Activated CD8-positive, alpha-beta memory T cell treated with anti-CD3 and anti-CD28 coated beads, Interleukin-2, amount 50 U/mL, for 1 hour (primary cell): Measurements from ENCODE around the gene BMPR1A.
A peak's percentile ranks its signal among the peaks of the same experiment; 100 is the strongest.

Experiments
- DNase-seq: peaks from one replicate; pipeline ENCODE4 v3.0.0-alpha.2; 2020; ENCODE audit errors: extremely low read depth

The BMPR1A gene

DNA sequence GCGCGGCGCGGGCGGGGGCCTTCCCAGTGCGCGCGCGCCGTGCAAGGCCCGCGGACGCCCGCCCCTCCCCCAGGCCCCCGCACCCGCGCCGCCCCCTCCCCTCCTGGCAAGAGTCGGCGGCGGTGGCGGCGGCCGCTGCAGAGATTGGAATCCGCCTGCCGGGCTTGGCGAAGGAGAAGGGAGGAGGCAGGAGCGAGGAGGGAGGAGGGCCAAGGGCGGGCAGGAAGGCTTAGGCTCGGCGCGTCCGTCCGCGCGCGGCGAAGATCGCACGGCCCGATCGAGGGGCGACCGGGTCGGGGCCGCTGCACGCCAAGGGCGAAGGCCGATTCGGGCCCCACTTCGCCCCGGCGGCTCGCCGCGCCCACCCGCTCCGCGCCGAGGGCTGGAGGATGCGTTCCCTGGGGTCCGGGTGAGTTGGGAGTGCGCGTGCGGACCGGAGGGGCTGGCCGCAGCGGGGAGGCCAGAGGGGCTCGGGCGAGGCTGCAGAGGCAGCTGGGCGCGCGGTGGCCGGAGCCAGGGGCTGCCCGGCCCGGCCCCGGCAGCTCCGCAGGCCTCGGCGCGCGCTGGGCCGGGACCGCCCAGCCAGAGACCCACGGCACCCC lies at the start of gene BMPR1A:
Gene BMPR1A (plus strand): TSS at position 109 of the 602 bp plus-strand sequence. CDS start 119,400 bp downstream, outside the sequence.
- no peak for DNase-seq

DNA sequence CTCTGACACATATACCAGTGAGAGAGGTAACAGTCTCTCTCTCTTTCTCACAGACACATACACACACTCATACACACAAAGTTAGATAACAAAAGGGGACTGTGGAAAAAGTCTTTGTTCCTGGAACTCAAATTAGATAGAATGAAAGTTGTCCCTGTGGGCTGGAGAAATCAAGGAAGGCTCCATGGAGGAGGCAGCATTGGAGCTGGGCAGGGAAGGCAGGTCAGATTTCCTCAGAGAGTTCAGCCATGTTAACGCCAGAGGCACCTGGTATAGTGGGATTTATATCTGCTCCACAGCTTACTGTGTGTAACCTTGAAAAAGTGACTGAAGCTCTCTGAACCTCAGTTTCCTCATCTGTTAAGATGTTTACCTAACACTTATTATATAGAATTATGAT lies 49.4 kb upstream of the BMPR1A start:
- no peak for DNase-seq

DNA sequence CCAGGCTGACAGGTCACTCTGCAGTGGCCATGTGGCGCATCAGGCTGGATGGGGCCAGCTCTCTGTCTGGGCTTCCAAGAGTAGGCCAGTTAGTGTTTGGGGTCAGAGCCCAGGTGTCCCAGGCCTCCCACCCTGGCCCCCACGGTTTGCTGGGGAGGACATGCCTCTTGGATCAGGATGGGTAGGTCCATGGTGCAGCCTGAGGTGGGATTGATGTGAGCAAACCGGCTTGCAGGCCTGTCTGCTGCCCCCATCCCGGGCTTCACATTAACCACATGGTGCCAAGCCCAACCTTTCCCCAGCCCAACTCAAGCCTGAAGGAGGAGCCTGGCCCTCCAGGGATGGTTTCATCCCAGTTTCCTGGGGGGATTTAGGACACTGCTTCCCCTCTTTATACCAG lies 48.9 kb upstream of the BMPR1A start:
- DNase-seq: no peak

DNA sequence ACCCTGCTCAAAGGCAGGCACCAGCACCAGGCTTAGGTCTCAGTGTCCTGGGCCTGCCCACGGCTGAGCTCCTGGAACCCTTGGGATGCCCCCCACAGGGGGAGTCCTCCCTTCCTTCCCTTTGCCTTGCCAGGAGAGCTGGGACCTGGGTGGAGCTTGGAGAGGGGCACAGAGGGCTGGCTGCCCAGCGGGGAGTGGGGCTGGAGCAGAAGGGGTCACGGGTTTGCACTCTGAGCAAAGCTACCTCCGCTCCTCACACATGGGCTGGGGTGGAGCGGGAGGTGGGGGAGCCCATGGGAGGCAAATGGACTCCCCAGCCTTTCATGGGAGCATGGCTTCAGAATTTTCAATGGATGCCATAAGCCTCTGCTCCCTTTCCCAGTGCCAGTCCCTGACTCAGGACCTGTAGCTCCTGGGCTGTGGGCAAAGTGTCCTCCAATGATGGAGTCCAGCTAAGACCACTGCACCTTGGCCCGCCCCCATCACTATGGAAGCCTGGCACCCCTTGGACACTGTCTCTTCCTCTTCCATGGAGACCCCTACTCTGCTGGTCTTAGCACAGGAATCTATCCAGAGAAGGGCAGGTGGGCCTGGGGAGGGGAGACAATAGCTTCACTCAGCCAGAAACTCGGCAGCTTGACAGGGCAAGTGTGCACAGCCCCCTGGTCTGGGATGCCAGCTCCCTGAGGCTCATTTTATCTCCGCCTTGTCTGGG lies 48.2 kb upstream of the BMPR1A start:
- no peak for DNase-seq

DNA sequence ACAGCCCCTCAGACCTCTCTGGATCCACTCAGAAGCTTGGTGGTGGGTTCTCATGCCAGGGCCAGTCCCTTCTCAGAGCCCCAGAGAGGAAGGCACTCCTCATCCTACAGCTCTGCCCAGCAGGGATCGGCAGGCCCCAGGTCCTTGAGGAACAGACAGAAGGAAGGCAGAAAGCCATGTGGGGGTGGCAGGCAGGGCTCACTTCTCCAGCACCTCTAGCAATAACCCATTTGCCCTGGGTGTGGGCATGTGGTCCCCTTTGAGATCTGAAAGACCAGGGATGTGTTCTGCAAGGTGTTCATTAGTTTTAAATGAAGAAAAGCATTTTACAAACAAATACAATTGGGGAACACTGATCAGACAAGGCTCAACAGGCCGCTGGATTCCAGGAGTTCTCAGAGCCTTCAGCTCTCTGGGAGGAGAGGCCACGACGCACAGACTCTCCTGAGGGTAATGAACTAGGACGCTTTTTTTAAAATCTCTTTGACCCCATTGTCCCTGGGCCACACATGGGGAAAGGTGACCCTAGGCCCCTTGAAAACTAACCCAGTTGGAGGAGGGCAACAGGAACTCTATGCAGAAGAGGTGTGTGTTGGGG lies 47.5 kb upstream of the BMPR1A start:
- no peak for DNase-seq

DNA sequence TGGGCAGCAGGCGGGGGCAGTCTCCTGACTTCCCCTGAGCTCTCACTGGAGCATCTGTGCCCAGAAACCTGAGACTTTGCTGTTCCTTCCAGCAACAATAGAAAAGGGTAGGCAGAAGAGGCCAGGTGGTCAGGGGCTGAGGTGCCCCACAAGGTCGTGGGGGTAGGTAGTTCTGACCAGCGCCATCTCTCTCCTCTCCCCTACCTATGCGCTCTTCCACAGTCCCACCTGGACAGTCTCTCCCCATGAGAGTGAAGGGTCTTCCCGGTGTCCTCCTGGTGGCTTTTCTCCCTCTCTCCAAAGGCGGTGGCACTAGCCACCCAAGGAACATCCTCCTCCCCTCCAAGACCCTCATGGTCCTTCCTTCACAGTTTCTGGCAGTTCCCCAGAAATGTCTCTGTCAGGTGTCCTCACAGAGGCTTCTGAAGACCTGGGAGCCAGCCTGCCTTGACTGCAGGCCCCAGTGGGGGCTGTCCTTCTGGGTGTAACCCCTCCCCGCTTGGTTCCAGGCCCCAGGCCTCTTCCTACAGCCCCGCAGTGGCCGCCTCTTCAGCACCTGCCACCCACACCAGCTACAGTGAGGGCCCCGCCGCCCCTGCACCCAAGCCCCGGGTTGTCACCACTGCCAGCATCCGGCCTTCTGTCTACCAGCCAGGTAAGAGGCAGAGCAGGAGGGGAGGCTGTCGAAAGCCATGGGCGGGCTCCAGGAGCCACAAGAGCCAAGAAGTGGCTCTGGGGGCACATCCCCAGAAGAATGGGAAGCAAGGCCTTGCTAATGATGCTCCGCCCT lies 46.8 kb upstream of the BMPR1A start:
- no peak for DNase-seq

DNA sequence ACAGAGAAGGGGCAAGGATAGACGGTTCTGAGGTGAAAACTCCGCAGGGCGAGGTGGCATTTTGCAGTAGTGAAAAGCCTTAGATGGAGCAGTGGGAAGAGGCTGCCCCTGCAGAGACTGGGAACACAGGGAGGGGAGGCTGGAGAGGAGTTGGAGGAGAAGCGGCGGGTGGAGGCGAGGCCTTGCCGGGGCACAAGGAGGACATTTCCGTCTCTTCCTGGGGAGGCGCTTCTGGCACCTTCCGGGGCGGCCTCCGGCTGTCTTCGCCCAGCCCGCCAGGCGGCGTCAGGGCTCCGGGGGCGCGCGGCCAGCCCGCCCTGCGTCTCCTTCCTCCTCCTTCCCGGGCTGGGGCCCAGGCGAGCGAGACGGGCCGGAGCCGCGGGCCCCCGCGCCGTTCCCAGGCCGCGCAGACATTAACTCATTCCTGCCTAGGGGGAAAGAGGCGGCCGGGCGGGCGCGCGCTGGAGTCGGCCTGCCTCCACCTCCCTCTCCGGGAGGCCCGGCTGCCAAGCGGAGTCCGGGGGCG lies 45.4 kb upstream of the BMPR1A start:
- peak; percentile 34 for DNase-seq

DNA sequence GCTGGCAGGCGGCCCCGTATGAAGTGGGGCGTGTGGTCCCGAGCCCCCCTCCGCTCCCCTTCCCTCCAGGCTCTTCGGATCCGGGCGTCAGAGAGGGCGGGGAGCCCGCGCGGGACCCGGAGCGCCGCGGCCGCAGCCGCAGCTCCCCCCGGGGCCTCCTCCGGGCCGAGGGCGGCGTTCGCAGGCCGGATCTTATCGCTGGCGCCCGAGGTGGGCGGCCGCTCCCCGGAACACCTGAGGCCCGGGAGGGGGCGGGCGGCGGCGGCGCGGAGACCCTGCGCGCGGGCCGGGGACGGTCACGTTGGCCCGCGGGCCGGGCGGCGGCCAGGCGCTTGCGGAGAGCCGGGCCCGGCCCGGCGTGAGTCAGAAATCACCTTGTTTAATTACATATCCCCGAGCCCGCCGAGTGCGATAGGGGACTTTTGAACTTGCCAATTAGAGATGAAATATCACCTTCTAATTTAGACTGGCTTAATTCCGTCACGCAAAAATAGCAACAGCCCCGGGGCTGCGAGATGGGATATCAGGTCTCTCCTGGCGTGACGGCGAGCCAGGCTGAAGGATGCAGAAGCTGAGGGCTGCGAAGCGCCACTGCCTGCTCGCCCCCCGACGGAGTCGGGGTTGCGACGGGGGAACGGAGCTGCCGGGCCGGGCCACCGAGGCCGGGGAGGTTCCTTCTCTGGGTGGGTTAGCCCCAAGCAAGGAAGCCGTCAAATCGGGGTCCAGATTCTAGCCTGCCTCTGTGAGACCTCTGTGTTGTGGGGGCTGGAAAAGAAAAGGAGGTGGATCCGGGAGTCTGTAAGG lies 44.7 kb upstream of the BMPR1A start:
- DNase-seq: no peak

DNA sequence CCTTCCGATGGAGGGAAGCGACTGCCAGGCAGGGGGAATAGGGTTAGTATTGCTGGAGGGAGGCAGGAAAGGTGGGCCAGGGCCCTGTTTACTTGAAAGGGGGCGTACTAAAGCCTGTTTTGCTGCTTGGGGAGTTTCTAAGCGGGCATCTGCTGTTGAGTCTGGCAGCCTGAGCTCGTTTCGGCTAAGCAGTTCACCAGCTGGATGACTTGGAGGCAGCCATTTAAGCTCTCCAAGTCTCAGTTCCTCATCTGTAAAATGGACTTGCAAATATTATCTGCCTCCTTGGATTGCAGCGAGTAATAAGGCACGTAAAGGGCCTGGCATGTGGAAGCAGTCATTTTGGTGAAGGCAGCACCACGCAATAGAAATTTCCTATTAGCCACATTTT lies 44.1 kb upstream of the BMPR1A start:
- DNase-seq: no peak

DNA sequence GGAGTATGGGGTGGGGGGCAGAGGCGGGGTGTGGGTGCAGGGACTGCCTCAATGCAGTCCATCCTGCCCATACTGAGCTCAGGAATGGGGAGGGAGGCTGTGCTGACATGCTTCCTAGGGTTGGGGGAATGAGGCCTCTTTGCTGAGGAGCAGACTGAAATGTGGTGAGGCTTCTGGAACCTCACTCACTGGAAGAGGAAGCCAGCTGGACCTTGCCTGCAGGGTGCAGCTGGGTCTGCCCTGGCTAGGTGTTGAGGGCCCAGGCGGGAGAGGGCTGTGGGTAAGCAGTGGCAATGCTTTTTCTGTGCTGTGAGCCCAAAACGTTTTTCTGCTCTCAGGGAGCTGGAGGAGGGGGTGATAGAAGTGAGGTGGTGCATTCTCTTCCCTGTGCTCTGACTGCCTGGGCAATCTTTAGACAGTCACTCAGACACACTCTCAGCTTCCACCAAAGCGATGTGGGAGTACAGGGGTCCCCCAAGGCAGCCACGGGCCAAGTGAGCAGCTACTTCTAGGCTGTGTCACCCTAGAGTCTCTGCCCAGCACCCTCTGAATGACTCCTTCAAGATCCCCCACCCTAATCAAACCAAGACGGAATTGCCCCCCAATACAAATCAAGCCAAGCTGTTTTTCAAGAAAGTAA lies 41.1 kb upstream of the BMPR1A start:
- no peak for DNase-seq

DNA sequence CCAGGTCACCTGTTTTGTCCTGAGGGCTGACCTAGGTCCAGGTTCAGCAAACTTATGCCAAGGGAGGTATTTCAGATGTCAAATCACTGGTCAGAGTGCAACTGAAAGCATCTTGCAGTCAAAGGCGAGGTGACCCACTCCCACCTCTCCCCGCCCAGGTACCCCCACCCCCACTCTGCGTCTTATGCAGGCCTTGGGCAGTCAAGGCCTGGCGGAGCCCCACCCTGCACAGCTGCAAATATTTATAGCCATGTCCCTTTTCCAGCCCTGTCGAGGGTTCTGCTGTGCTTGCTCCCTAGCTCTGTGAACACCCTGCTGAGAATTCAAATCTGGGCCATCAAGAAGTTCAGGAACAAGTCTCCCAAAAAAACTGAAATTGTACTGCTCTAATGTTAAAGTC lies 40.6 kb upstream of the BMPR1A start:
- no peak for DNase-seq

DNA sequence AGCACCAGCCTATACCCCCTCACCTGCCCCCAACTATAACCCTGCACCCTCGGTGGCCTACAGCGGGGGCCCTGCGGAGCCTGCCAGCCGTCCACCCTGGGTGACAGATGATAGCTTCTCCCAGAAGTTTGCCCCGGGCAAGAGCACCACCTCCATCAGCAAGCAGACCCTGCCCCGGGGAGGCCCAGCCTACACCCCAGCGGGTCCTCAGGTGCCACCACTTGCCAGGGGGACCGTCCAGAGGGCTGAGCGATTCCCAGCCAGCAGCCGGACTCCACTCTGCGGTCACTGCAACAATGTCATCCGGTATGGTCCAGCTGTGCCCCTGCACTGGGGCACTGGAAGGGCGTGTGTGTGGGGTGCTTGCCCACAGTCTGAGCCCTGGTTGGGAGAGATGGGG lies 40.0 kb upstream of the BMPR1A start:
- no peak for DNase-seq

DNA sequence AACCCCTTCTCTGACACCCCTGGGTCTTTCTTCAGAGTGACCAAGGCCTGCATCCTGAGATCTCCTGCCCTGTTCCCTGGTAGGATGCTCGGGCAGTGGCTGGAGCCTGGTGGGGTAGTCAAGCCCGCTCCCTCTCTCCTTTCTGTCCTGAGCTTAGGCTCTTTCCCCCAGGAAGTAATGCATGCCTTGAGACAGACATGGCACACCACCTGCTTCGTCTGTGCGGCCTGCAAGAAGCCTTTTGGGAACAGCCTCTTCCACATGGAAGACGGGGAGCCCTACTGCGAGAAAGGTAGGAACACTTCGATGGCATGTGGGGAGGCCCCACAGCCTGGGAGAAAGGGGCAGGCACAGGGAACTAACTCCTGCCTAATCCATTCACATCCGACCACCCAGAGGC lies 37.9 kb upstream of the BMPR1A start:
- DNase-seq: no peak

DNA sequence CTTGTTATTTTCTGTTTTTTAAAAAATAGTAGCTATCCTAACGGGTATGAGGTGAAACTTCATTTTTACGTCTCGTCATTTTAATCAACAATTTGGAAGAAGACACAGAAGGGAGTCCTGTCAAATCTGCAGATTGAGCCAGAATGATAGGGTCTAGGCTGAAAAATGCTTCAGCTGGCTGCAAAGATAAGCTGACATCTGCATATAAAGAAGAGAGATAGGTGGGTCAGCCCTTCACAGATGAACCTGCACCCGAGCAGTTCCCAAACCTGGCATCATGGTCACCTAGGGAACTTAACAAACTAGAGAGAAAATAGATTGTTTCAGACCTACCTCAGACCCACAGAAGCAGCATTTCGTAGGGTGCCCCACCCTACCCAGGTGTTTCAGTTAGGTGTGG lies 35.2 kb upstream of the BMPR1A start:
- DNase-seq: no peak

DNA sequence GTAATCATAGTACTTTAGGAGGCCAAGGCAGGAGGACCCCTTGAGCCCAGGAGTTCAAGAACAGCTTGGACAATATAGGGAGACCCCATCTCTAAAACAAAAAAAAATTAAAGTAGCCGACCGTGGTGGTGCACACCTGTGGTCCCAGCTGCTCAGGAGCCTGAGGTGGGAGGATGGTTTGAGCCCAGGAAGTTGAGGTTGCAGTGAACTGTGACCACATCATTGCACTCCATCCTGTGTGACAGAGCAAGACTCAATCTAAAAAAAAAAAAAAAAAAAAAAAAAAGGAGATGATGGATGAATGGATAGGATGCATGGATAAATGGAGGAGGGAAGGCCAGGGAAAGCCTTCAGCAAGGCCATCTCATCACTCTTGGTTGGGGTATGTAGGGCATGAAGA lies 33.4 kb upstream of the BMPR1A start:
- DNase-seq: no peak

DNA sequence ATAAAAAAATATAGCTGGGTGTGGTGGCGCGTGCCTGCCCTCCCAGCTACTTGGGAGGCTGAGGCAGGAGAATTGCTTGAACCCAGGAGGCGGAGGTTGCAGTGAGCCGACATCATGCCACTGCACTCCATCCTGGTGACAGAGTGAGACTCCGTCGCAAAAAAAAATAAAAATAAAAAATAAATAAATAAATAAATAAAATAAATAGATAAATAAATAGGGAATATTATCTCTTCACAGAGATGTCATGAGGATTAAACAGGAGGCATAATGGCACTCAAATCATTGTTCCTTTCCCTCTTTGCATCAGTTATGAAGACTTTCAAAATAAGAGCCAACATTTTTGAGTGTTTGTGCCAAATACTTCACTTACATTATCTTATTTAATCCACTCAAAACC lies 32.0 kb upstream of the BMPR1A start:
- no peak for DNase-seq

DNA sequence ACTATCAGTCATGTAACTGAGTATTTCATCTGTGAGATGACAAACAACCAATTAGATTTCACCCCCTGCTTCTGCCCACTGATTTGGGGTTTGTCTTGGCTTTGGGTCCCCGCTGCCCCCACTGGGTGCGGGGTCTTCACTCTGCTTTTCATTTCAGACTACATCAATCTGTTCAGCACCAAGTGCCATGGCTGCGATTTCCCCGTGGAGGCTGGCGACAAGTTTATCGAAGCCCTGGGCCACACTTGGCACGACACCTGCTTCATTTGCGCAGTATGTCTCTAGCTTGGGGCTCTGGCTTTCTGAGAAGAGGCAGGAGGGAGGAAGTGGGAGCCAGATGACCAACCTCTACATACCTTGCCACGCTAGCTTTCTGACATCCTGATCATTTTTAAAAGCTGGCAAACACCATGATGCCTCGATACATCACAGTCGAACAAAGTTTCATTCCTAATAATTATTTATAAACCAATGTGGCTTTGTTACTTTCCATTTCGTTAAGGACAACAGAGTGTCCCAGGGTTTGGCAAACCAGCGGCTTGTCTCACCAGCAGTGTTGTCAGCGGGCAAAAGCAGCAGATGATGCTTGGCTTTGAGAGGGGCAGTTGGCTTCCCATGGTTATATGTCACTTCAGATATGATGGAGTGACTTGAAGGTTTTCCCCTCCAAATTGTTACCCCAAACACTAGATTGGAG lies 30.3 kb upstream of the BMPR1A start:
- DNase-seq: no peak

DNA sequence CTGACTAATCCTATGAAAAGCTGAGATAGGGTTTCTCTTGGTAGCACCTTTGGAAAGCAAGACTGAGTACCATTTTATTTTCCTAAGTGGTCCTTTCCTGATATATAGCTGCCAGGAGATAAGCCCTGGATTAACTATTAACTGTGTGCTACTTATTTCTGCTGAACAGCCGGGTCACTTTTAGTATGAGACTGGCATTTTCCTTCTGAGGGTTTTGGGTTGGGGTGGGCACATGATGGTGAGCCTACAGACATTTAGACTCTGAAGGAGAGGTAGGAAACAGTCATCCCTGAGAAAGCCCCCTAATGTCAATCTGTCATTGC lies 29.8 kb upstream of the BMPR1A start:
- DNase-seq: no peak

DNA sequence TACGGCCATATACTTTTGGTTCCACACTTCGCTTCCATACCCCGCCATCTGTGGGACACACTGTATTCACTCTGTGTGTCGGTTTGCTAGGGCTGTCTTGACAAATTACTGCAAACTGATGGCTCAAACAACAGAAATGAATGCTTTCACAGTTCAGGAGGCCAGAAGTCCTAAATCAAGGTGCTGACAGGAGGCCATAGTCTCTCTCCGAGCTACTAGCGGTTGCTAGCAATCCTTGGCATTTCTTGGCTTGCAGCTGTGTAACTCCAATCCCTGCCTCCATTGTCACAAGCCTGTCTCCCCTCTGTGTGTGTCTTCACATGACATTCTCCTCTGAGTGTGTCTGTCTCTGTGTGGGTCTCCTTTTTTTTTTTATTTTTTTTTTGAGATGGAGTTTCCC lies 28.9 kb upstream of the BMPR1A start:
- DNase-seq: no peak

DNA sequence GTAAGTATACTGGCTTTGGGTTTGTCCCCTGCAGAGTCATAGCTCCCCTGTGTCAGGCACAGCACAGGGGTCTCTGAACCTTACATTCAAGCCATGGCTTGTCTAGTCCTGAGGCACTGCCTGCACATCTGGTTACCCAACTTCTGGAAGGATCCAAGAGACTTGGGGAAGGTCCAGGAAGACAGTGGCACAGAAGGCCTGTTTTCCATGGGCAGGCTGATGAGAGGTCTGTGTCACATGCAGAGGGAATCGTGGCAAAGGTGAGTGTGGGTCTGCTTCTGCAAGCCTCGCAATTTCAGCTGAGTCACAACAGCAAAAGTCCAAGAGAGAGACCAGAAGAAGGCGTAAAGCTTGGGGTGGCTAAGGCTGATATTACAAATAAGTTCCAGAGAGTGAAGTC lies 28.4 kb upstream of the BMPR1A start:
- DNase-seq: no peak

DNA sequence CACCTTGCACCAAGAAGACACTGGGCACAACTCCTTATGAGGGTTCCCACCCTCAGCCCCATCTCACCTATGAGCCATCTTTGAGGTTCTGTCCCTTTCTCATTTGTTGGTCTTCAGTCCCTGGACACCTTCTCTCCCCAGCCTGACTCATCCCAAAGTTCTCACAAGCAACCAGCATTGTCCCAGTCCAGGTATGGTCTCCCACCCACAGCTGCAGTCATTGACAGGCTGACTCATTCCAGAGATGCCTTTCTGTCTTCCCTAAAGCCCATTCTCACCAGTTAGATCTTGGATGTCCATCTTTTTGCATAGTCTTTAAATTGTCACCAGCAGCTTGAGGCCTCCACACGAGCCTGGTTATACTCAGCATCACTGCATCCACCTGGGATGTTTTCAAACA lies 26.7 kb upstream of the BMPR1A start:
- DNase-seq: no peak
